H1 (cell line): ENCODE results near the gene ALG14. TPM values are rescaled to one million over a fixed set of nuclear protein-coding genes. Genes with fewer than 3 reads are reported as not detected.

Source experiments
- CTCF ChIA-PET: fragments of 300-600 bp; sonication (Branson Sonifier 250); formaldehyde crosslinking; loops from one replicate; lab custom pipeline; 2021; ENCODE audit not compliant: partially characterized antibody; lab: Charles Lee
- POLR2A ChIA-PET: fragments of 300-600 bp; sonication (Branson Sonifier 250); formaldehyde crosslinking; loops from one replicate; lab custom pipeline; 2021; ENCODE audit warnings: inconsistent platforms; ENCODE audit not compliant: partially characterized antibody; lab: Charles Lee
- DNase-seq, 2 experiments: peaks; one replicate each; pipeline versions ENCODE4 v3.0.0 to v3.0.0-alpha.2; 2010 to 2022; ENCODE audit warnings: low spot score in 2 of 2, low read depth in 1 of 2, mixed read lengths in 1 of 2
- FAIRE-seq: peaks from 2 replicates; lab custom pipeline; 2011; peaks lifted over from hg19 to GRCh38; lab: Jason Lieb, UNC
- H2AFZ ChIP-seq: 2 replicates; pipeline ENCODE4 v1.8.1; 2012; ENCODE audit warnings: low read length, inconsistent platforms
- H2AK5ac ChIP-seq: 2 replicates; pipeline ENCODE4 v1.6.1; 2013; ENCODE audit warnings: low read depth, low read length
- H2BK120ac ChIP-seq: replicated peaks from 2 replicates; pipeline ENCODE3; 2013; ENCODE audit warnings: low read depth, low read length, inconsistent platforms
- H2BK12ac ChIP-seq: 2 replicates; pipeline ENCODE4 v1.6.1; 2013; ENCODE audit warnings: low read depth, low read length
- H2BK15ac ChIP-seq: 2 replicates; pipeline ENCODE4 v1.6.1; 2013; ENCODE audit warnings: low read length
- H2BK20ac ChIP-seq: 2 replicates; pipeline ENCODE4 v1.6.1; 2013; ENCODE audit warnings: low read length
- H2BK5ac ChIP-seq: 2 replicates; pipeline ENCODE4 v1.6.1; 2013; ENCODE audit warnings: low read depth, low read length
- H3K14ac ChIP-seq: 2 replicates; pipeline ENCODE4 v1.6.1; 2013; ENCODE audit warnings: inconsistent platforms; ENCODE audit not compliant: insufficient read length
- H3K18ac ChIP-seq: 2 replicates; pipeline ENCODE4 v1.6.1; 2013; ENCODE audit warnings: low read length; ENCODE audit errors: extremely low read depth
- H3K23ac ChIP-seq: 2 replicates; pipeline ENCODE4 v1.6.1; 2013; ENCODE audit warnings: inconsistent platforms; ENCODE audit not compliant: insufficient read length
- H3K23me2 ChIP-seq: 2 replicates; pipeline ENCODE4 v1.6.1; 2013; ENCODE audit warnings: low read depth, low read length
- H3K27ac ChIP-seq: 2 replicates; pipeline ENCODE4 v1.6.1; 2011; ENCODE audit warnings: low read depth, low read length, inconsistent platforms
- H3K27me3 ChIP-seq, 4 experiments: replicated peaks in 1 of 4; 1 replicate in 1 of 4; 2 replicates in 3 of 4; pipeline versions ENCODE4 v1.6.1 to v1.8.1; 2011 to 2013; ENCODE audit warnings: low read length in 3 of 4, mild to moderate bottlenecking in 3 of 4, inconsistent platforms in 2 of 4, mixed read lengths in 2 of 4, moderate library complexity in 1 of 4; ENCODE audit not compliant: control insufficient read depth in 3 of 4, insufficient read depth in 3 of 4; ENCODE audit errors: extremely low read depth in 1 of 4
- H3K36me3 ChIP-seq, 4 experiments: 2 replicates each; pipeline versions ENCODE4 v1.6.1 to v1.8.1; 2011 to 2013; ENCODE audit warnings: mild to moderate bottlenecking in 4 of 4, low read length in 3 of 4, moderate library complexity in 2 of 4, control low read depth in 1 of 4, inconsistent platforms in 1 of 4; ENCODE audit not compliant: insufficient read depth in 4 of 4, control insufficient read depth in 2 of 4
- H3K4ac ChIP-seq: replicated peaks from 2 replicates; pipeline ENCODE3; 2013; ENCODE audit warnings: low read length, low read depth, mixed read lengths, inconsistent platforms; ENCODE audit not compliant: insufficient read length
- H3K4me1 ChIP-seq, 4 experiments: replicated peaks in 1 of 4; 1 replicate in 1 of 4; 2 replicates in 3 of 4; pipeline versions ENCODE4 v1.6.1 to v1.8.1; 2011 to 2013; ENCODE audit warnings: low read length in 3 of 4, inconsistent platforms in 2 of 4, mixed read lengths in 1 of 4; ENCODE audit not compliant: insufficient read depth in 4 of 4, control insufficient read depth in 3 of 4
- H3K4me2 ChIP-seq, 2 experiments: 2 replicates each; pipeline versions ENCODE4 v1.6.1 to v1.8.1; 2011 to 2013; ENCODE audit warnings: low read depth in 2 of 2, low read length in 2 of 2, control low read depth in 1 of 2, inconsistent platforms in 1 of 2, mild to moderate bottlenecking in 1 of 2; ENCODE audit not compliant: insufficient read depth in 1 of 2
- H3K4me3 ChIP-seq, 4 experiments: fragments of 200-600, 300-600 bp in 1 of 4; sonication (generic), shearing (Covaris generic), sonication (Bioruptor Twin) in 1 of 4; 2 replicates each; pipeline versions ENCODE4 v1.5.1 to v1.8.1; 2011 to 2016; ENCODE audit warnings: low read length in 4 of 4, low read depth in 3 of 4, control low read depth in 2 of 4, inconsistent platforms in 2 of 4, mild to moderate bottlenecking in 2 of 4, mixed read lengths in 1 of 4, moderate library complexity in 1 of 4; ENCODE audit not compliant: insufficient read depth in 2 of 4; ENCODE audit errors: extremely low read depth in 1 of 4
- H3K56ac ChIP-seq: replicated peaks from 2 replicates; pipeline ENCODE3; 2013; ENCODE audit warnings: low read depth, mild to moderate bottlenecking, mixed read lengths, low read length, inconsistent platforms; ENCODE audit not compliant: insufficient read length
- H3K79me1 ChIP-seq: 2 replicates; pipeline ENCODE4 v1.6.1; 2013; ENCODE audit warnings: low read depth, low read length, control low read depth
- H3K79me2 ChIP-seq, 2 experiments: 2 replicates each; pipeline versions ENCODE4 v1.6.1 to v1.8.1; 2012 to 2013; ENCODE audit warnings: low read length in 2 of 2, mild to moderate bottlenecking in 2 of 2, inconsistent platforms in 1 of 2; ENCODE audit not compliant: insufficient read depth in 2 of 2, control insufficient read depth in 1 of 2
- H3K9ac ChIP-seq, 4 experiments: replicated peaks in 1 of 4; 1 replicate in 1 of 4; 2 replicates in 3 of 4; pipeline versions ENCODE4 v1.6.1 to v1.8.1; 2011 to 2013; ENCODE audit warnings: low read depth in 3 of 4, low read length in 3 of 4, control low read depth in 2 of 4, mild to moderate bottlenecking in 2 of 4, moderate library complexity in 2 of 4, inconsistent platforms in 1 of 4; ENCODE audit errors: extremely low read depth in 1 of 4
- H3K9me3 ChIP-seq, 2 experiments: 2 replicates each; pipeline versions ENCODE4 v1.6.1 to v1.8.1; 2012 to 2013; ENCODE audit warnings: mild to moderate bottlenecking in 2 of 2, moderate library complexity in 2 of 2, control low read depth in 1 of 2, inconsistent platforms in 1 of 2, low read depth in 1 of 2, low read length in 1 of 2, mixed read lengths in 1 of 2; ENCODE audit not compliant: insufficient read depth in 2 of 2
- H4K20me1 ChIP-seq, 2 experiments: replicated peaks in 1 of 2; 2 replicates each; pipeline versions ENCODE3 to v1.8.1; 2011 to 2013; ENCODE audit warnings: inconsistent platforms in 2 of 2, low read length in 2 of 2, mild to moderate bottlenecking in 1 of 2; ENCODE audit not compliant: insufficient read depth in 2 of 2, control insufficient read depth in 1 of 2
- H4K5ac ChIP-seq: 2 replicates; pipeline ENCODE4 v1.6.1; 2013; ENCODE audit warnings: low read length, low read depth, mixed read lengths, inconsistent platforms; ENCODE audit not compliant: insufficient read length
- H4K8ac ChIP-seq: 2 replicates; pipeline ENCODE4 v1.8.0; 2013; ENCODE audit warnings: mild to moderate bottlenecking, moderate library complexity, low read length, inconsistent platforms; ENCODE audit not compliant: insufficient read depth; ENCODE audit errors: extremely low read depth
- H4K91ac ChIP-seq: replicated peaks from 2 replicates; pipeline ENCODE3; 2013; ENCODE audit warnings: low read length, mixed read lengths, inconsistent platforms; ENCODE audit not compliant: insufficient read length
- ATF2 ChIP-seq: IDR thresholded peaks from 2 replicates; pipeline ENCODE4 v1.6.1; 2012; ENCODE audit warnings: low read length, inconsistent platforms
- BRCA1 ChIP-seq: IDR thresholded peaks from 2 replicates; pipeline ENCODE4 v1.6.1; 2012; ENCODE audit warnings: low read depth, low read length, improper control_type of control experiment
- CBX8 ChIP-seq: fragments of 300-800, 300-1000 bp; sonication (generic); IDR thresholded peaks from 2 replicates; pipeline ENCODE4 v1.7.1; 2016; ENCODE audit warnings: low read depth, low read length, borderline replicate concordance
- CREB1 ChIP-seq: IDR thresholded peaks from 2 replicates; pipeline ENCODE4 v1.6.1; 2012; ENCODE audit warnings: inconsistent platforms
- CTBP2 ChIP-seq: IDR thresholded peaks from 2 replicates; pipeline ENCODE4 v1.7.0; 2011; ENCODE audit warnings: borderline replicate concordance, mild to moderate bottlenecking, moderate library complexity, mixed read lengths, low read length; ENCODE audit not compliant: insufficient read depth, insufficient read length
- GTF2F1 ChIP-seq: IDR thresholded peaks from 2 replicates; pipeline ENCODE4 v1.6.1; 2012; ENCODE audit warnings: low read depth, low read length, improper control_type of control experiment, borderline replicate concordance
- HDAC2 ChIP-seq, 2 experiments: fragments of 300-600 bp in 1 of 2; sonication (generic) in 1 of 2; IDR thresholded peaks; 2 replicates each; pipeline ENCODE4 v1.6.1; 2011 to 2012; ENCODE audit warnings: low read depth in 2 of 2, low read length in 2 of 2, mild to moderate bottlenecking in 2 of 2, moderate library complexity in 2 of 2, borderline replicate concordance in 1 of 2, inconsistent platforms in 1 of 2
- KDM5A ChIP-seq: fragments of 200-600 bp; IDR thresholded peaks from 2 replicates; pipeline ENCODE4 v1.7.1; 2012; ENCODE audit warnings: mild to moderate bottlenecking, low read length, inconsistent platforms, mixed read lengths
- NANOG ChIP-seq: IDR thresholded peaks from 2 replicates; pipeline ENCODE4 v1.6.1; 2011; ENCODE audit warnings: low read length, low read depth, mild to moderate bottlenecking, inconsistent platforms; ENCODE audit not compliant: insufficient read depth, poor library complexity, severe bottlenecking
- SIN3A ChIP-seq, 2 experiments: IDR thresholded peaks in 1 of 2; conservative IDR thresholded peaks in 1 of 2; 2 replicates each; pipeline ENCODE4 v1.6.1; 2011 to 2012; ENCODE audit warnings: low read length in 2 of 2, improper control_type of control experiment in 1 of 2, low read depth in 1 of 2, mild to moderate bottlenecking in 1 of 2
- SP1 ChIP-seq: IDR thresholded peaks from 2 replicates; pipeline ENCODE4 v1.6.1; 2011; ENCODE audit warnings: low read depth, low read length
- SP4 ChIP-seq: IDR thresholded peaks from 2 replicates; pipeline ENCODE4 v1.6.1; 2012; ENCODE audit warnings: low read length, inconsistent platforms
- TCF12 ChIP-seq: IDR thresholded peaks from 2 replicates; pipeline ENCODE4 v1.6.1; 2011; ENCODE audit warnings: low read depth, mild to moderate bottlenecking, low read length
- YY1 ChIP-seq: IDR thresholded peaks from 2 replicates; pipeline ENCODE4 v1.6.1; 2011; ENCODE audit warnings: low read depth, mild to moderate bottlenecking, low read length
- polyA plus RNA-seq, 7 experiments: library from polyadenylated mRNA; depleted of rRNA in 3 of 7; stranded (reverse) in 5 of 7; unstranded in 2 of 7; fragments of >200 nt in 5 of 7; fragments of 200-250 nt in 2 of 7; gene quantifications; 1 replicate in 5 of 7; 2 replicates in 1 of 7; 4 replicates in 1 of 7; pipeline versions ENCODE4 v1.2.1 to v1.2.3, GENCODE V29; 2011 to 2013; ENCODE audit warnings: missing spikeins in 2 of 7, mixed read lengths in 2 of 7
- total RNA-seq: library from RNA; stranded (reverse); fragmentation: NEBNext Ultra II Directional; extraction: Animal tissue kit (Norgen Biotek cat#: 25700); gene quantifications from 2 replicates; pipeline ENCODE4 v1.2.1, GENCODE V29; 2021

Gene ALG14
- total and polyA plus RNA-seq, 2 of the 8 experiments (the other 6 are each of a cell fraction or from before 2014, with no cell fraction given) = 0.95 to 1.3 TPM

GRCh38 chr1:95028954-95029353, 43.8 kb downstream of the ALG14 start:
- H3K27ac ChIP-seq = no peak overlapping the region
- no peak overlapping the region for H2AK5ac ChIP-seq
- H3K56ac ChIP-seq = no peak overlapping the region
- FAIRE-seq = no peak
- H3K14ac ChIP-seq = no peak overlapping the region
- ChIA-PET POLR2A (no interaction called here), CTCF (interaction anchor here (0.7 to 1.6 kb wide), 3 partner anchors 14 to 182 kb away, joined by 3 to 6 read pairs (median 6); no protein-coding TSS in a partner anchor)
- H3K9me3 ChIP-seq = no peaks in the 10 kb centered on the region
- H3K23me2 ChIP-seq = no peaks in the 10 kb centered on the region
- H3K79me1 ChIP-seq = no peaks in the 10 kb centered on the region
- H2AFZ ChIP-seq = no peak overlapping the region
- H3K36me3 ChIP-seq = no peaks in the 10 kb centered on the region
- H2BK120ac ChIP-seq = no peak overlapping the region
- H2BK15ac ChIP-seq = no peak overlapping the region
- H3K9ac ChIP-seq = no peak overlapping the region
- H3K23ac ChIP-seq = no peak overlapping the region
- H3K18ac ChIP-seq = no peak overlapping the region
- no peaks in the 10 kb centered on the region; a peak in 1 of 7 replicates for H3K4me1 ChIP-seq
- no peaks in the 10 kb centered on the region; a peak in 1 of 7 replicates for H3K27me3 ChIP-seq
- no peak for DNase-seq
- H3K4me3 ChIP-seq = no peak overlapping the region
- H2BK12ac ChIP-seq = no peak overlapping the region
- H2BK20ac ChIP-seq = no peak overlapping the region
- no peaks in the 10 kb centered on the region for H4K20me1 ChIP-seq
- H4K91ac ChIP-seq = no peak overlapping the region
- H3K4ac ChIP-seq = no peak overlapping the region
- no peak overlapping the region for H4K5ac ChIP-seq
- no peak overlapping the region for H2BK5ac ChIP-seq
- H3K79me2 ChIP-seq = no peaks in the 10 kb centered on the region
- H4K8ac ChIP-seq = no peak overlapping the region
- no peak overlapping the region for H3K4me2 ChIP-seq
- TF ChIP-seq SP4 (no peak), NANOG (no peak), SP1 (no peak), CTBP2 (no peak), HDAC2 (IDR thresholded peaks at IDR 0.05; ENCODE audit: borderline replicate concordance in 1 of 2, low read depth in 2 of 2, low read length in 2 of 2) (no peak), TCF12 (no peak), CBX8 (no peak), CREB1 (no peak), YY1 (no peak), KDM5A (no peak), GTF2F1 (no peak), ATF2 (no peak), BRCA1 (no peak), SIN3A (conservative IDR thresholded peaks at IDR 0.05 in 1 of 2, IDR thresholded peaks at IDR 0.05 in 1 of 2; ENCODE audit: low read depth in 1 of 2, low read length in 2 of 2) (no peak)
